A549 (cell line): ENCODE results near the gene PRAC2. TPM values are rescaled to one million over a fixed set of nuclear protein-coding genes. Genes with fewer than 3 reads are reported as not detected.

Experiments used
- ATAC-seq, 2 experiments: fragments of 200-7000 bp in 1 of 2; fragments of >200 bp in 1 of 2; cut with Nextera tagmentation in 1 of 2; cut with Tn5 transposase in 1 of 2; 3 replicates each; pipeline versions ENCODE4 v1.8.0 to v1.9.1; 2018 to 2020; ENCODE audit warnings: mild to moderate bottlenecking in 1 of 2, moderate library complexity in 1 of 2
- CTCF ChIA-PET: fragments of 300-600 bp; sonication (Branson Sonifier 250); formaldehyde crosslinking; extraction: SDS; loops from one replicate; lab custom pipeline; 2021; ENCODE audit warnings: antibody characterized with exemption, inconsistent platforms; lab: Yijun Ruan, JAX
- POLR2A ChIA-PET: fragments of 350-600 bp; formaldehyde crosslinking; extraction: SDS; loops from one replicate; lab custom pipeline; 2021; ENCODE audit warnings: antibody characterized with exemption, inconsistent platforms; lab: Yijun Ruan, JAX
- DNase-seq, 2 experiments: peaks; one replicate each; pipeline versions ENCODE4 v3.0.0 to v3.0.0-alpha.2; 2011 to 2016; ENCODE audit warnings: low read depth in 1 of 2, low spot score in 1 of 2
- FAIRE-seq: peaks from 2 replicates; lab custom pipeline; 2011; peaks lifted over from hg19 to GRCh38; lab: Jason Lieb, UNC
- H3K27ac ChIP-seq, 2 experiments: fragments of >200 bp; sonication (Bioruptor Twin); formaldehyde crosslinking; 3 replicates each; pipeline ENCODE4 v1.5.1; 2016 to 2017
- H3K4me1 ChIP-seq: fragments of >200 bp; sonication (Bioruptor Twin); formaldehyde crosslinking; 3 replicates; pipeline ENCODE4 v1.6.1; 2016
- H3K4me2 ChIP-seq: fragments of >200 bp; sonication (Bioruptor Twin); formaldehyde crosslinking; 3 replicates; pipeline ENCODE4 v1.6.1; 2016
- H3K4me3 ChIP-seq: fragments of >200 bp; sonication (Bioruptor Twin); formaldehyde crosslinking; 3 replicates; pipeline ENCODE4 v1.5.1; 2016
- H3K9me3 ChIP-seq: fragments of >200 bp; sonication (Bioruptor Twin); formaldehyde crosslinking; 3 replicates; pipeline ENCODE4 v1.6.1; 2016
- BCL3 ChIP-seq: fragments of >200 bp; sonication (Bioruptor Twin); formaldehyde crosslinking; IDR thresholded peaks from 3 replicates; pipeline ENCODE4 v1.6.1; 2016
- CEBPB ChIP-seq, 2 experiments: fragments of >200 bp in 1 of 2; sonication (Bioruptor Twin) in 1 of 2; formaldehyde crosslinking in 1 of 2; IDR thresholded peaks; 2 replicates each; pipeline ENCODE4 v1.6.1; 2012 to 2016
- EP300 ChIP-seq, 2 experiments: fragments of >200 bp; sonication (Bioruptor Twin); formaldehyde crosslinking; IDR thresholded peaks; 2 replicates in 1 of 2; 3 replicates in 1 of 2; pipeline ENCODE4 v1.6.1; 2016 to 2017
- FOSB ChIP-seq: fragments of 250-450 bp; sonication (Bioruptor Pico); IDR thresholded peaks from 2 replicates; pipeline ENCODE4 v1.5.0; 2020; ENCODE audit warnings: mild to moderate bottlenecking, moderate library complexity
- FOSL2 ChIP-seq, 2 experiments: fragments of 450-650 bp in 1 of 2; fragments of >200 bp in 1 of 2; sonication (Bioruptor Twin) in 1 of 2; formaldehyde crosslinking; IDR thresholded peaks; 2 replicates each; pipeline versions ENCODE4 v1.5.0 to v1.6.1; 2016 to 2020; ENCODE audit warnings: mild to moderate bottlenecking in 1 of 2, moderate library complexity in 1 of 2
- FOXS1 ChIP-seq: fragments of 250-450 bp; sonication (Bioruptor Pico); IDR thresholded peaks from 2 replicates; pipeline ENCODE4 v1.5.0; 2020; ENCODE audit warnings: mild to moderate bottlenecking, moderate library complexity
- GATA3 ChIP-seq: IDR thresholded peaks from 2 replicates; pipeline ENCODE4 v1.6.1; 2012; ENCODE audit warnings: borderline replicate concordance
- HMGXB4 ChIP-seq: fragments of 250-450 bp; sonication (Bioruptor Pico); IDR thresholded peaks from 2 replicates; pipeline ENCODE4 v1.5.0; 2021; ENCODE audit warnings: mild to moderate bottlenecking, moderate library complexity, borderline replicate concordance
- JUN ChIP-seq, 2 experiments: fragments of >200 bp; sonication (Bioruptor Twin); formaldehyde crosslinking; IDR thresholded peaks; 2 replicates in 1 of 2; 3 replicates in 1 of 2; pipeline ENCODE4 v1.6.1; 2016 to 2017
- JUNB ChIP-seq: fragments of >200 bp; sonication (Bioruptor Twin); formaldehyde crosslinking; IDR thresholded peaks from 2 replicates; pipeline ENCODE4 v1.6.1; 2016
- MAFK ChIP-seq: fragments of 450-650 bp; IDR thresholded peaks from 2 replicates; pipeline ENCODE4 v1.6.1; 2014; ENCODE audit not compliant: partially characterized antibody
- MAX ChIP-seq: IDR thresholded peaks from 2 replicates; pipeline ENCODE4 v1.6.1; 2012
- MYC ChIP-seq: IDR thresholded peaks from 2 replicates; pipeline ENCODE4 v1.6.1; 2012; ENCODE audit warnings: mild to moderate bottlenecking, inconsistent platforms, low read length, improper control_type of control experiment, borderline replicate concordance
- NPAS2 ChIP-seq: fragments of 250-450 bp; sonication (Bioruptor Pico); IDR thresholded peaks from 2 replicates; pipeline ENCODE4 v1.8.0; 2022; ENCODE audit warnings: mild to moderate bottlenecking, moderate library complexity, borderline replicate concordance
- PBX3 ChIP-seq: IDR thresholded peaks from 2 replicates; pipeline ENCODE4 v1.6.1; 2012
- PHF8 ChIP-seq: fragments of 200-600 bp; sonication (generic); IDR thresholded peaks from 2 replicates; pipeline ENCODE4 v1.6.1; 2016; ENCODE audit warnings: low read depth, mild to moderate bottlenecking, antibody characterized with exemption, moderate library complexity, borderline replicate concordance
- REST ChIP-seq: fragments of 200-600 bp; sonication (generic); IDR thresholded peaks from 2 replicates; pipeline ENCODE4 v1.6.1; 2016; ENCODE audit warnings: antibody characterized with exemption, mild to moderate bottlenecking, moderate library complexity
- RNF2 ChIP-seq: fragments of 200-600 bp; sonication (generic); IDR thresholded peaks from 2 replicates; pipeline ENCODE4 v1.6.1; 2016; ENCODE audit warnings: low read depth, mild to moderate bottlenecking, antibody characterized with exemption, moderate library complexity, borderline replicate concordance
- SREBF2 ChIP-seq: fragments of 450-650 bp; IDR thresholded peaks from 2 replicates; pipeline ENCODE4 v1.6.1; 2014; ENCODE audit warnings: mild to moderate bottlenecking, moderate library complexity
- TFCP2L1 ChIP-seq: fragments of 250-450 bp; sonication (Bioruptor Pico); IDR thresholded peaks from 2 replicates; pipeline ENCODE4 v1.5.0; 2021; ENCODE audit warnings: mild to moderate bottlenecking
- ZFP36 ChIP-seq: fragments of 450-650 bp; IDR thresholded peaks from 2 replicates; pipeline ENCODE4 v1.6.1; 2014; ENCODE audit warnings: borderline replicate concordance; ENCODE audit not compliant: partially characterized antibody
- ZSCAN20 ChIP-seq: fragments of 250-450 bp; sonication (Bioruptor Pico); IDR thresholded peaks from 2 replicates; pipeline ENCODE4 v1.8.0; 2022; ENCODE audit warnings: mild to moderate bottlenecking, moderate library complexity
- WGBS: methylation state at CpG from one replicate; pipeline ENCODE4 v1.1.6; 2017; ENCODE audit errors: missing lambda C conversion rate; 5-methylcytosine and 5-hydroxymethylcytosine counted together
- polyA plus RNA-seq, 4 experiments: library from polyadenylated mRNA; depleted of rRNA in 3 of 4; stranded (reverse); fragments of >200 nt; fragmentation: RNase III in 1 of 4; extraction: RNeasy Plus Mini Kit Qiagen cat#74134 plus additional on column Dnase treatment in 1 of 4; gene quantifications; 2 replicates in 3 of 4; 3 replicates in 1 of 4; pipeline ENCODE4 v1.2.3, GENCODE V29; 2011 to 2017

Gene PRAC2
- polyA plus RNA-seq, 2 of the 4 experiments (the other 2 are of a cell fraction) = not detected

GRCh38 chr17:48690655-48691054 is 32.3 kb upstream of the PRAC2 start:
- no peak overlapping the region for H3K27ac ChIP-seq
- no peak for DNase-seq
- ChIA-PET CTCF (interaction anchor here (0.6 to 1.7 kb wide), 3 partner anchors 13 to 114 kb away, joined by 3 to 4 read pairs (median 3); no protein-coding TSS in a partner anchor), POLR2A (no interaction called here)
- no peak overlapping the region for H3K4me3 ChIP-seq
- no peak for FAIRE-seq
- peaks cover 3% of the 10 kb centered on the region; the same call in 1 of the 3 replicates for H3K9me3 ChIP-seq
- 88% methylated on average over 5 of the region's 5 CpGs for WGBS
- H3K4me1 ChIP-seq = 0 out of 3 replicates have a peak, but pooled peaks cover 5% of the 10 kb centered on the region
- no peak overlapping the region for H3K4me2 ChIP-seq
- ATAC-seq = no peak
- no peak for TF ChIP-seq JUNB
- TF ChIP-seq EP300 (IDR thresholded peaks at IDR 0.05) = no peak
- TF ChIP-seq CEBPB (IDR thresholded peaks at IDR 0.05) = no peak
- TF ChIP-seq JUN (IDR thresholded peaks at IDR 0.05) = no peak
- TF ChIP-seq FOSB = no peak
- TF ChIP-seq PHF8 = no peak
- TF ChIP-seq SREBF2 = no peak
- TF ChIP-seq BCL3 = no peak
- TF ChIP-seq TFCP2L1 (CRISPR knock-in tag) = no peak

- FAIRE-seq = no peak
- no peak for ATAC-seq
- Histone ChIP-seq H3K27ac (no peak overlapping the region), H3K4me3 (no peak overlapping the region), H3K4me2 (no peak overlapping the region), H3K4me1 (0 out of 3 replicates have a peak, but pooled peaks cover 5% of the 10 kb centered on the region), H3K9me3 (peaks cover 3% of the 10 kb centered on the region; the same call in 1 of the 3 replicates)
- whole genome bisulfite sequencing = 69% methylated on average over 1 of the region's 1 CpG
- ChIA-PET CTCF (interaction anchor here (0.8 to 0.9 kb wide), 3 partner anchors 13 to 187 kb away, joined by 3 read pairs; no protein-coding TSS in a partner anchor), POLR2A (no interaction called here)
- DNase-seq = no peak
- TF ChIP-seq CEBPB (IDR thresholded peaks at IDR 0.05) (no peak), ZFP36 (no peak), MAX (no peak), HMGXB4 (CRISPR knock-in tag) (no peak), FOXS1 (CRISPR knock-in tag) (no peak), MAFK (peak; percentile 83), MYC (no peak)
Measured at GRCh38 chr17:48692049-48692448, 30.9 kb upstream of the PRAC2 start.

GRCh38 chr17:48693178-48693577 is 29.8 kb upstream of the PRAC2 start:
- Histone ChIP-seq H3K27ac (no peak overlapping the region), H3K4me3 (no peak overlapping the region), H3K9me3 (peaks cover 3% of the 10 kb centered on the region; the same call in 1 of the 3 replicates), H3K4me2 (peak overlapping the region; percentile 22; the same call in 1 of the 3 replicates), H3K4me1 (0 out of 3 replicates have a peak, but pooled peaks cover 5% of the 10 kb centered on the region)
- CTCF ChIA-PET = interaction anchor here (0.6 to 3.5 kb wide), 9 partner anchors 9 to 877 kb away, joined by 3 to 22 read pairs (median 4); no protein-coding TSS in a partner anchor
- FAIRE-seq (no peak), ATAC-seq (peak in 1 of 2 experiments; percentile 69; a peak in 3 of 6 replicates), DNase-seq (peak in 1 of 2 experiments; percentile 33)
- POLR2A ChIA-PET = no interaction called here
- WGBS = 47% methylated on average over 1 of the region's 1 CpG
- no peak for TF ChIP-seq FOSL2 (IDR thresholded peaks at IDR 0.05)
- TF ChIP-seq FOSL2 (CRISPR knock-in tag; IDR thresholded peaks at IDR 0.05) = no peak
- TF ChIP-seq NPAS2 (CRISPR knock-in tag) = no peak
- TF ChIP-seq PHF8 = no peak
- TF ChIP-seq GATA3 = no peak
- TF ChIP-seq RNF2 = no peak
- no peak for TF ChIP-seq MAX
- TF ChIP-seq ZSCAN20 (CRISPR knock-in tag) = no peak
- no peak for TF ChIP-seq MAFK
- TF ChIP-seq BCL3 = no peak
- TF ChIP-seq REST = no peak
- TF ChIP-seq PBX3 = no peak
